Posterior vena cava (tissue), 2 donors: ENCODE results near the gene MRPL58. TPM values are rescaled to one million over a fixed set of nuclear protein-coding genes. Genes with fewer than 3 reads are reported as not detected.
"Not testable (repeated sequence)": the region's sequence is repeated elsewhere in the genome, so short reads cannot be mapped to it uniquely, and the experiment has no call there.

Source experiments
- DNase-seq: peaks from one replicate; pipeline ENCODE4 v3.0.0-alpha.2; 2020; ENCODE audit warnings: low spot score
- intact Hi-C, 2 donors: fragments of 100-400 bp; cut with DNase I; formaldehyde crosslinking; loops; one replicate each; pipeline versions ENCODE4 v1.14.1 to v1.14.2; 2022 to 2023
- total RNA-seq, 2 donors: library from RNA; stranded (reverse); fragmentation: NEBNext Ultra II Directional; extraction: Animal tissue kit (Norgen Biotek cat#: 25700); gene quantifications; one replicate each; pipeline ENCODE4 v1.2.1, GENCODE V29; 2021
- donor health status: DM: yes; HTN: yes; CAD: no.
- donor health status: DM: yes; HTN: yes; CAD: no.

Gene MRPL58
- total RNA-seq, 2 donors from 2014 or later, result 23.3 to 23.5 TPM

GRCh38 chr17:75036643-75037268 lies 24.3 kb downstream of the MRPL58 start:
- intact Hi-C loops, result no loop called here
- DNase-seq, result peak; percentile 96

- intact Hi-C loops, result no loop called here
- no peak for DNase-seq
Observed at GRCh38 chr17:75039238-75039637, 26.8 kb downstream of the MRPL58 start.

GRCh38 chr17:75041656-75042280 lies 29.3 kb downstream of the MRPL58 start:
- intact Hi-C loops, result loop anchor here in 1 of 2 donors (2.0 to 10.0 kb wide), 2 partner anchors 51 to 163 kb away; partner anchors contain the start of gene NUP85
- peak; percentile 67 for DNase-seq

GRCh38 chr17:75043789-75044188 lies 31.3 kb downstream of the MRPL58 start:
- not testable (repeated sequence) for DNase-seq
- intact Hi-C loops, result loop anchor here in 1 of 2 donors (2.0 to 10.0 kb wide), 2 partner anchors 53 to 161 kb away; partner anchors contain the start of gene NUP85

GRCh38 chr17:75044716-75045115 lies 32.2 kb downstream of the MRPL58 start:
- no peak for DNase-seq
- intact Hi-C loops, result loop anchor here in 1 of 2 donors (10.0 kb wide), 1 partner anchor 160 kb away; the partner anchor contains the start of gene NUP85

GRCh38 chr17:75045946-75046406 lies 33.5 kb downstream of the MRPL58 start:
- intact Hi-C loops, result loop anchor here in 1 of 2 donors (10.0 kb wide), 1 partner anchor 159 kb away; the partner anchor contains the start of gene NUP85
- not testable (repeated sequence) for DNase-seq

- intact Hi-C loops, result loop anchor here in 1 of 2 donors (10.0 kb wide), 1 partner anchor 158 kb away; the partner anchor contains the start of gene NUP85
- DNase-seq, result peak; percentile 98
Observed at GRCh38 chr17:75046407-75047289, 34.2 kb downstream of the MRPL58 start, which contains the start of the genes ATP5PD and KCTD2. ATP5PD (minus strand) TSS chr17:75046969; CDS start chr17:75042650, 4,319 bp downstream. KCTD2 (plus strand) TSS chr17:75047225; CDS start chr17:75047251, 26 bp downstream.

GRCh38 chr17:75047398-75048098 lies 35.1 kb downstream of the MRPL58 start:
- intact Hi-C loops, result loop anchor here in 1 of 2 donors (10.0 kb wide), 1 partner anchor 157 kb away; the partner anchor contains the start of gene NUP85
- peak; percentile 84 for DNase-seq

- intact Hi-C loops, result loop anchor here in 1 of 2 donors (10.0 kb wide), 1 partner anchor 156 kb away; the partner anchor contains the start of gene NUP85
- DNase-seq, result no peak
Observed at GRCh38 chr17:75048249-75048878, 35.9 kb downstream of the MRPL58 start.

- intact Hi-C loops, result loop anchor here in 1 of 2 donors (10.0 kb wide), 1 partner anchor 156 kb away; the partner anchor contains the start of gene NUP85
- DNase-seq, result no peak
Observed at GRCh38 chr17:75049057-75049456, 36.6 kb downstream of the MRPL58 start.

GRCh38 chr17:75049706-75050105 lies 37.2 kb downstream of the MRPL58 start:
- DNase-seq, result no peak
- intact Hi-C loops, result loop anchor here in 1 of 2 donors (2.0 to 10.0 kb wide), 2 partner anchors 65 to 155 kb away; partner anchors contain the start of gene NUP85

- no peak for DNase-seq
- intact Hi-C loops, result loop anchor here in 1 of 2 donors (2.0 kb wide), 1 partner anchor 67 kb away; no protein-coding TSS in a partner anchor
Observed at GRCh38 chr17:75051941-75052340, 39.5 kb downstream of the MRPL58 start.

GRCh38 chr17:75059369-75060345 lies 47.2 kb downstream of the MRPL58 start:
- DNase-seq, result peak; percentile 69
- intact Hi-C loops, result loop anchor here in 1 of 2 donors (10.0 kb wide), 1 partner anchor 145 kb away; the partner anchor contains the start of gene NUP85

- intact Hi-C loops, result loop anchor here in 1 of 2 donors (10.0 kb wide), 1 partner anchor 144 kb away; the partner anchor contains the start of gene NUP85
Observed at GRCh38 chr17:75060434-75061054, 48.1 kb downstream of the MRPL58 start.

GRCh38 chr17:75061055-75061438 lies 48.6 kb downstream of the MRPL58 start:
- DNase-seq, result peak; percentile 38
- intact Hi-C loops, result loop anchor here in 1 of 2 donors (10.0 kb wide), 1 partner anchor 144 kb away; the partner anchor contains the start of gene NUP85

More at GRCh38 chr17:75060434-75061054, 48.1 kb downstream of the MRPL58 start:
- DNase-seq, result peak; percentile 71

- intact Hi-C loops, result loop anchor here in 1 of 2 donors (10.0 kb wide), 1 partner anchor 143 kb away; the partner anchor contains the start of gene NUP85
- no peak for DNase-seq
Observed at GRCh38 chr17:75061618-75062017, 49.1 kb downstream of the MRPL58 start.
